ENCODE measurements around the gene MLIP.

MLIP gene

DNA sequence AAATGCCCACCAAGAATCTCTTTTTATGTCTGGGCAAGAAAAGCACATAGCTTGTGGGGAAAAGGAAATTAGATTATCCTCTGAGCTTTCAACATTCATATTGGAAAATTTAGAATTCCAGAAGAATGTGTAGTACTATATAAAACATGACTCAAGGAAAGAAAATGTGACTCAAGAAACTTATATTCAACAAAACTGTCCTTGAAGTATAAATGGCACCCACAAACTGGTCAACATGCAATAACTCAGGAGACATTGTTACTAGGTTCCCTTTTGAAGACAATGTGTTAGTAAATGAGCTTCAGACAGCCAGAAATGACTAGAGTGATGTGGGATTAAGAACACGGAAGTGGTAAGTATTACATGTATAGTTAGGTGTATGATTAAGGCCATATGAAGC, 170.9 kb downstream of the MLIP start:
- Histone ChIP-seq H4K20me1 (ENCODE audit: insufficient read depth, low read length) (no peaks in the 10 kb centered on the region), H3K9me2 (ENCODE audit: low read depth, low read length) (no peaks in the 10 kb centered on the region), H3K4me2 (ENCODE audit: low read length) (no peak overlapping the region), H2AFZ (ENCODE audit: low read length) (no peak overlapping the region), H3K9ac (ENCODE audit: low read length) (no peak overlapping the region), H3K4me3 (ENCODE audit: low read depth, low read length, poor library complexity, severe bottlenecking) (no peak overlapping the region), H3K36me3 (ENCODE audit: insufficient read depth, low read length) (no peaks in the 10 kb centered on the region), H3F3A (ENCODE audit: insufficient read depth, low read length) (no peaks in the 10 kb centered on the region), H3K27me3 (ENCODE audit: insufficient read depth, low read length) (no peaks in the 10 kb centered on the region), H3K27ac (ENCODE audit: low read depth, low read length, poor library complexity, severe bottlenecking) (no peak overlapping the region), H3K9me3 (ENCODE audit: low read length) (no peaks in the 10 kb centered on the region), H3K79me2 (ENCODE audit: insufficient read depth, low read length) (no peaks in the 10 kb centered on the region), H3K4me1 (ENCODE audit: insufficient read depth, low read length, severe bottlenecking) (no peaks in the 10 kb centered on the region)
- no peak for TF ChIP-seq EZH2 (IDR thresholded peaks at IDR 0.05; ENCODE audit: borderline replicate concordance, low read length)

- Histone ChIP-seq H3K27me3 (ENCODE audit: insufficient read depth, low read length) (no peaks in the 10 kb centered on the region), H3K4me1 (ENCODE audit: insufficient read depth, low read length, severe bottlenecking) (no peaks in the 10 kb centered on the region), H2AFZ (ENCODE audit: low read length) (no peak overlapping the region), H3K9ac (ENCODE audit: low read length) (no peak overlapping the region), H3K4me2 (ENCODE audit: low read length) (no peak overlapping the region), H3K79me2 (ENCODE audit: insufficient read depth, low read length) (no peaks in the 10 kb centered on the region), H3K9me3 (ENCODE audit: low read length) (no peaks in the 10 kb centered on the region), H3K36me3 (ENCODE audit: insufficient read depth, low read length) (no peaks in the 10 kb centered on the region), H4K20me1 (ENCODE audit: insufficient read depth, low read length) (no peaks in the 10 kb centered on the region), H3K9me2 (ENCODE audit: low read depth, low read length) (no peaks in the 10 kb centered on the region), H3F3A (ENCODE audit: insufficient read depth, low read length) (no peaks in the 10 kb centered on the region), H3K27ac (ENCODE audit: low read depth, low read length, poor library complexity, severe bottlenecking) (no peak overlapping the region), H3K4me3 (ENCODE audit: low read depth, low read length, poor library complexity, severe bottlenecking) (no peak overlapping the region)
- TF ChIP-seq, protein P1, sequence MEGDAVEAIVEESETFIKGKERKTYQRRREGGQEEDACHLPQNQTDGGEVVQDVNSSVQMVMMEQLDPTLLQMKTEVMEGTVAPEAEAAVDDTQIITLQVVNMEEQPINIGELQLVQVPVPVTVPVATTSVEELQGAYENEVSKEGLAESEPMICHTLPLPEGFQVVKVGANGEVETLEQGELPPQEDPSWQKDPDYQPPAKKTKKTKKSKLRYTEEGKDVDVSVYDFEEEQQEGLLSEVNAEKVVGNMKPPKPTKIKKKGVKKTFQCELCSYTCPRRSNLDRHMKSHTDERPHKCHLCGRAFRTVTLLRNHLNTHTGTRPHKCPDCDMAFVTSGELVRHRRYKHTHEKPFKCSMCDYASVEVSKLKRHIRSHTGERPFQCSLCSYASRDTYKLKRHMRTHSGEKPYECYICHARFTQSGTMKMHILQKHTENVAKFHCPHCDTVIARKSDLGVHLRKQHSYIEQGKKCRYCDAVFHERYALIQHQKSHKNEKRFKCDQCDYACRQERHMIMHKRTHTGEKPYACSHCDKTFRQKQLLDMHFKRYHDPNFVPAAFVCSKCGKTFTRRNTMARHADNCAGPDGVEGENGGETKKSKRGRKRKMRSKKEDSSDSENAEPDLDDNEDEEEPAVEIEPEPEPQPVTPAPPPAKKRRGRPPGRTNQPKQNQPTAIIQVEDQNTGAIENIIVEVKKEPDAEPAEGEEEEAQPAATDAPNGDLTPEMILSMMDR (IDR thresholded peaks at IDR 0.05; ENCODE audit: low read length) = no peak
- TF ChIP-seq EZH2 (IDR thresholded peaks at IDR 0.05; ENCODE audit: borderline replicate concordance, low read length) = no peak
Measured at GRCh38 chr6:54284161-54284860, 173.1 kb downstream of the MLIP start.

GRCh38 chr6:54285595-54285994, 174.4 kb downstream of the MLIP start:
- Histone ChIP-seq H3K4me2 (ENCODE audit: low read length) (no peak overlapping the region), H4K20me1 (ENCODE audit: insufficient read depth, low read length) (no peaks in the 10 kb centered on the region), H3K79me2 (ENCODE audit: insufficient read depth, low read length) (no peaks in the 10 kb centered on the region), H3K36me3 (ENCODE audit: insufficient read depth, low read length) (no peaks in the 10 kb centered on the region), H3K4me1 (ENCODE audit: insufficient read depth, low read length, severe bottlenecking) (no peaks in the 10 kb centered on the region), H3K27me3 (ENCODE audit: insufficient read depth, low read length) (no peaks in the 10 kb centered on the region), H3K9me3 (ENCODE audit: low read length) (no peaks in the 10 kb centered on the region), H3K9ac (ENCODE audit: low read length) (no peak overlapping the region), H3F3A (ENCODE audit: insufficient read depth, low read length) (no peaks in the 10 kb centered on the region), H3K9me2 (ENCODE audit: low read depth, low read length) (no peaks in the 10 kb centered on the region), H2AFZ (ENCODE audit: low read length) (no peak overlapping the region), H3K4me3 (ENCODE audit: low read depth, low read length, poor library complexity, severe bottlenecking) (no peak overlapping the region), H3K27ac (ENCODE audit: low read depth, low read length, poor library complexity, severe bottlenecking) (no peak overlapping the region)
- TF ChIP-seq, protein P1 (IDR thresholded peaks at IDR 0.05; ENCODE audit: low read length) = no peak
- TF ChIP-seq EZH2 (IDR thresholded peaks at IDR 0.05; ENCODE audit: borderline replicate concordance, low read length) = no peak

- Histone ChIP-seq H3K4me3 (ENCODE audit: low read depth, low read length, poor library complexity, severe bottlenecking) (no peak overlapping the region), H3K4me1 (ENCODE audit: insufficient read depth, low read length, severe bottlenecking) (no peaks in the 10 kb centered on the region), H3K36me3 (ENCODE audit: insufficient read depth, low read length) (no peaks in the 10 kb centered on the region), H3F3A (ENCODE audit: insufficient read depth, low read length) (no peaks in the 10 kb centered on the region), H3K9me2 (ENCODE audit: low read depth, low read length) (no peaks in the 10 kb centered on the region), H3K4me2 (ENCODE audit: low read length) (no peak overlapping the region), H4K20me1 (ENCODE audit: insufficient read depth, low read length) (no peaks in the 10 kb centered on the region), H3K27ac (ENCODE audit: low read depth, low read length, poor library complexity, severe bottlenecking) (no peak overlapping the region), H2AFZ (ENCODE audit: low read length) (no peak overlapping the region), H3K9me3 (ENCODE audit: low read length) (no peaks in the 10 kb centered on the region), H3K9ac (ENCODE audit: low read length) (no peak overlapping the region), H3K27me3 (ENCODE audit: insufficient read depth, low read length) (no peaks in the 10 kb centered on the region), H3K79me2 (ENCODE audit: insufficient read depth, low read length) (no peaks in the 10 kb centered on the region)
- no peak for TF ChIP-seq EZH2 (IDR thresholded peaks at IDR 0.05; ENCODE audit: borderline replicate concordance, low read length)
- TF ChIP-seq, protein P1 (IDR thresholded peaks at IDR 0.05; ENCODE audit: low read length) = no peak
Measured at GRCh38 chr6:54286141-54286540, 174.9 kb downstream of the MLIP start.
